ENCODE data around the gene SECISBP2L. TPM values are rescaled to one million over a fixed set of nuclear protein-coding genes. Genes with fewer than 3 reads are reported as not detected.

Gene SECISBP2L
- total and polyA plus RNA-seq, 2 experiments from 2014 or later, result 18.4 to 41.7 TPM

- Histone ChIP-seq H3K27me3 (no peaks in the 10 kb centered on the region), H3K27ac (no peak overlapping the region), H3K4me1 (ENCODE audit: insufficient read depth) (no peaks in the 10 kb centered on the region), H3K9me2 (replicated peaks; ENCODE audit: insufficient read depth) (no peaks in the 10 kb centered on the region), H3K36me3 (replicated peaks; ENCODE audit: insufficient read depth, low read depth) (no peaks in the 10 kb centered on the region), H3K4me3 (no peak overlapping the region), H2AFZ (no peak overlapping the region), H3K79me2 (no peaks in the 10 kb centered on the region), H3K4me2 (no peak overlapping the region), H3K9me3 (ENCODE audit: low read depth) (no peaks in the 10 kb centered on the region), H4K20me1 (ENCODE audit: insufficient read depth, poor library complexity, severe bottlenecking) (no peaks in the 10 kb centered on the region)
- 85% methylated on average over 1 of the region's 1 CpG for WGBS (ENCODE audit: low lambda C conversion rate, missing lambda C conversion rate)
- TF ChIP-seq EZH2phosphoT487 (IDR thresholded peaks at IDR 0.05; ENCODE audit: low read depth, severe bottlenecking, unreplicated experiment) (no peak), CTCF (IDR thresholded peaks at IDR 0.05; ENCODE audit: poor library complexity) (no peak), EZH2 (IDR thresholded peaks at IDR 0.05; ENCODE audit: borderline replicate concordance) (no peak)
- no peak for DNase-seq (ENCODE audit: low spot score)
These were observed 12.3 kb upstream of the SECISBP2L start for GRCh38 chr15:49058559-49058958.

- no peak overlapping the region for H3K27ac ChIP-seq
- TF ChIP-seq CTCF (IDR thresholded peaks at IDR 0.05; ENCODE audit: poor library complexity), result no peak
- no peak for TF ChIP-seq EZH2phosphoT487 (IDR thresholded peaks at IDR 0.05; ENCODE audit: low read depth, severe bottlenecking, unreplicated experiment)
- no peak for TF ChIP-seq EZH2 (IDR thresholded peaks at IDR 0.05; ENCODE audit: borderline replicate concordance)
- no peaks in the 10 kb centered on the region for H3K4me1 ChIP-seq (ENCODE audit: insufficient read depth)
- H3K27me3 ChIP-seq, result no peaks in the 10 kb centered on the region
- H3K4me2 ChIP-seq, result no peak overlapping the region
- H3K79me2 ChIP-seq, result no peaks in the 10 kb centered on the region
- no peaks in the 10 kb centered on the region for H3K36me3 ChIP-seq (replicated peaks; ENCODE audit: insufficient read depth, low read depth)
- no peak for DNase-seq (ENCODE audit: low spot score)
- H3K9me3 ChIP-seq (ENCODE audit: low read depth), result no peaks in the 10 kb centered on the region
- no peak overlapping the region for H3K4me3 ChIP-seq
- H3K9me2 ChIP-seq (replicated peaks; ENCODE audit: insufficient read depth), result no peaks in the 10 kb centered on the region
- no peaks in the 10 kb centered on the region for H4K20me1 ChIP-seq (ENCODE audit: insufficient read depth, poor library complexity, severe bottlenecking)
- H2AFZ ChIP-seq, result no peak overlapping the region
- 85% methylated on average over 2 of the region's 2 CpGs for WGBS (ENCODE audit: low lambda C conversion rate, missing lambda C conversion rate)
These were observed 9.4 kb upstream of the SECISBP2L start for GRCh38 chr15:49055630-49056029.

GRCh38 chr15:49052662-49053061, 6.4 kb upstream of the SECISBP2L start:
- 91% methylated on average over 4 of the region's 4 CpGs for WGBS (ENCODE audit: low lambda C conversion rate, missing lambda C conversion rate)
- Histone ChIP-seq H3K27me3 (no peaks in the 10 kb centered on the region), H3K4me1 (ENCODE audit: insufficient read depth) (no peaks in the 10 kb centered on the region), H3K4me3 (no peak overlapping the region), H3K9me2 (replicated peaks; ENCODE audit: insufficient read depth) (no peaks in the 10 kb centered on the region), H4K20me1 (ENCODE audit: insufficient read depth, poor library complexity, severe bottlenecking) (no peaks in the 10 kb centered on the region), H3K4me2 (no peak overlapping the region), H3K27ac (no peak overlapping the region), H3K9me3 (ENCODE audit: low read depth) (no peaks in the 10 kb centered on the region), H2AFZ (no peak overlapping the region), H3K79me2 (no peaks in the 10 kb centered on the region), H3K36me3 (replicated peaks; ENCODE audit: insufficient read depth, low read depth) (no peaks in the 10 kb centered on the region)
- DNase-seq (ENCODE audit: low spot score), result no peak
- no peak for TF ChIP-seq CTCF (IDR thresholded peaks at IDR 0.05; ENCODE audit: poor library complexity)
- TF ChIP-seq EZH2 (IDR thresholded peaks at IDR 0.05; ENCODE audit: borderline replicate concordance), result no peak
- no peak for TF ChIP-seq EZH2phosphoT487 (IDR thresholded peaks at IDR 0.05; ENCODE audit: low read depth, severe bottlenecking, unreplicated experiment)

GRCh38 chr15:49047456-49047855, 1.2 kb upstream of the SECISBP2L start:
- Histone ChIP-seq H3K4me1 (ENCODE audit: insufficient read depth) (peaks cover 13% of the 10 kb centered on the region), H3K27ac (no peak overlapping the region), H3K9me2 (replicated peaks; ENCODE audit: insufficient read depth) (no peaks in the 10 kb centered on the region), H3K36me3 (replicated peaks; ENCODE audit: insufficient read depth, low read depth) (no peaks in the 10 kb centered on the region), H3K79me2 (peaks cover 37% of the 10 kb centered on the region), H3K4me3 (no peak overlapping the region), H4K20me1 (ENCODE audit: insufficient read depth, poor library complexity, severe bottlenecking) (peaks cover 21% of the 10 kb centered on the region), H3K9me3 (ENCODE audit: low read depth) (no peaks in the 10 kb centered on the region), H3K27me3 (no peaks in the 10 kb centered on the region), H2AFZ (peak overlapping the region; percentile 84), H3K4me2 (no peak overlapping the region)
- TF ChIP-seq EZH2phosphoT487 (IDR thresholded peaks at IDR 0.05; ENCODE audit: low read depth, severe bottlenecking, unreplicated experiment) (no peak), CTCF (IDR thresholded peaks at IDR 0.05; ENCODE audit: poor library complexity) (no peak), EZH2 (IDR thresholded peaks at IDR 0.05; ENCODE audit: borderline replicate concordance) (no peak)
- DNase-seq (ENCODE audit: low spot score), result no peak

Data from hepatocyte (in vitro differentiated cells).